Measurements from ENCODE around the gene DCBLD2.

The DCBLD2 gene

DNA sequence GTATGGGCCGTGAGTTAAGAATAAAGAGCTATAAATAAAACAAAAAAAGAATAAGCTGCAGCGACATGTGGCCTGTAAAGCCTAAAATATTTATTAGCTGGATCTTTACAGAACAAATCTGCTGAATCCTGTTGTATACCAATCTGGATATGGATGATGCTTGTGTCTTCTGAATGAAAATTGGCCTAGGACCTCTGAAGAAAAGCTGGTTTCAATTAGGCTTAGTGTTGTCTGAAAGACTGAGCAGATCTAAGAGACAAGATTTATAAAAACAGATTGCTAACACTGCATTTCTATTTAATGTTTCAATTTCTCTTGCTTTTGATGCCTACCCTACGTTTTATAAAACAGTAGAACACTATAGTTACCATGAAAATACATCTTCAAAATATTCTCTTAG, 80.4 kb downstream of the DCBLD2 start:
- Histone ChIP-seq H3K36me3 (replicated peaks; ENCODE audit: low read depth, low read length) (no peaks in the 10 kb centered on the region), H3K27ac (ENCODE audit: low read length) (no peak overlapping the region), H3K9ac (ENCODE audit: low read length) (no peak overlapping the region), H3K27me3 (ENCODE audit: low read depth, low read length) (no peaks in the 10 kb centered on the region), H3K9me3 (ENCODE audit: insufficient read depth, low read length) (no peaks in the 10 kb centered on the region), H3K4me1 (ENCODE audit: low read length) (no peaks in the 10 kb centered on the region), H4K20me1 (ENCODE audit: insufficient read depth, low read length) (no peaks in the 10 kb centered on the region), H3K4me2 (ENCODE audit: low read length) (no peak overlapping the region), H2AFZ (ENCODE audit: low read depth, low read length) (no peak overlapping the region), H3K79me2 (ENCODE audit: low read length) (no peaks in the 10 kb centered on the region), H3K4me3 (ENCODE audit: low read length) (no peak overlapping the region)
- TF ChIP-seq EZH2phosphoT487 (IDR thresholded peaks at IDR 0.05; ENCODE audit: low read depth): no peak
- TF ChIP-seq, protein P1, sequence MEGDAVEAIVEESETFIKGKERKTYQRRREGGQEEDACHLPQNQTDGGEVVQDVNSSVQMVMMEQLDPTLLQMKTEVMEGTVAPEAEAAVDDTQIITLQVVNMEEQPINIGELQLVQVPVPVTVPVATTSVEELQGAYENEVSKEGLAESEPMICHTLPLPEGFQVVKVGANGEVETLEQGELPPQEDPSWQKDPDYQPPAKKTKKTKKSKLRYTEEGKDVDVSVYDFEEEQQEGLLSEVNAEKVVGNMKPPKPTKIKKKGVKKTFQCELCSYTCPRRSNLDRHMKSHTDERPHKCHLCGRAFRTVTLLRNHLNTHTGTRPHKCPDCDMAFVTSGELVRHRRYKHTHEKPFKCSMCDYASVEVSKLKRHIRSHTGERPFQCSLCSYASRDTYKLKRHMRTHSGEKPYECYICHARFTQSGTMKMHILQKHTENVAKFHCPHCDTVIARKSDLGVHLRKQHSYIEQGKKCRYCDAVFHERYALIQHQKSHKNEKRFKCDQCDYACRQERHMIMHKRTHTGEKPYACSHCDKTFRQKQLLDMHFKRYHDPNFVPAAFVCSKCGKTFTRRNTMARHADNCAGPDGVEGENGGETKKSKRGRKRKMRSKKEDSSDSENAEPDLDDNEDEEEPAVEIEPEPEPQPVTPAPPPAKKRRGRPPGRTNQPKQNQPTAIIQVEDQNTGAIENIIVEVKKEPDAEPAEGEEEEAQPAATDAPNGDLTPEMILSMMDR (IDR thresholded peaks at IDR 0.05; ENCODE audit: low read depth, low read length): no peak

DNA sequence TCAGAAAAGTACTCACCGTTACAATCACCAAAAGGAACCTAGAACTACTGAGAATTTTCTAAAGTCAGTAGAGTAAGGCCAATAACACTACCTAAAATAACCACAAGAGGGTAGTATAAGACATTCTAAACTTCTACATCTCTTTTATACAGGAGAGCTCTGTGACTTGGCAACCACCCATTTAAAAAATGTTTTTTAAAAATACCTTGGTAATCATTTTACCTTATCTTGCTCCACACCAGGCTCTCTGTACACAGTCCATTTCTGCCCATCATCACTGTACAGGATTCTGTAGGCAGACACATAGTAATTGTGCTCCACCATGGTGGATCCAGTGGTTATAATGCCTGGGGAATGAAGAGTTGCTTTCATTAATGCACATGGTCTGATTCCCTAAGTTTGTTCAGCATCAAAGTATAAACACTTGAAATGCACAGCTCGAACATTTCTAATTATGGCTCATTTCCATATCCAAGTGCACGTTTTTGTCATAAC, 83.9 kb downstream of the DCBLD2 start:
- Histone ChIP-seq H3K4me3 (ENCODE audit: low read length) (no peak overlapping the region), H3K4me1 (ENCODE audit: low read length) (no peaks in the 10 kb centered on the region), H3K27ac (ENCODE audit: low read length) (no peak overlapping the region), H3K9me3 (ENCODE audit: insufficient read depth, low read length) (no peaks in the 10 kb centered on the region), H3K36me3 (replicated peaks; ENCODE audit: low read depth, low read length) (no peaks in the 10 kb centered on the region), H3K9ac (ENCODE audit: low read length) (no peak overlapping the region), H3K4me2 (ENCODE audit: low read length) (no peak overlapping the region), H3K79me2 (ENCODE audit: low read length) (no peaks in the 10 kb centered on the region), H3K27me3 (ENCODE audit: low read depth, low read length) (no peaks in the 10 kb centered on the region), H4K20me1 (ENCODE audit: insufficient read depth, low read length) (no peaks in the 10 kb centered on the region), H2AFZ (ENCODE audit: low read depth, low read length) (no peak overlapping the region)
- TF ChIP-seq, protein P1 (IDR thresholded peaks at IDR 0.05; ENCODE audit: low read depth, low read length): peak; percentile 69
- TF ChIP-seq EZH2phosphoT487 (IDR thresholded peaks at IDR 0.05; ENCODE audit: low read depth): no peak

DNA sequence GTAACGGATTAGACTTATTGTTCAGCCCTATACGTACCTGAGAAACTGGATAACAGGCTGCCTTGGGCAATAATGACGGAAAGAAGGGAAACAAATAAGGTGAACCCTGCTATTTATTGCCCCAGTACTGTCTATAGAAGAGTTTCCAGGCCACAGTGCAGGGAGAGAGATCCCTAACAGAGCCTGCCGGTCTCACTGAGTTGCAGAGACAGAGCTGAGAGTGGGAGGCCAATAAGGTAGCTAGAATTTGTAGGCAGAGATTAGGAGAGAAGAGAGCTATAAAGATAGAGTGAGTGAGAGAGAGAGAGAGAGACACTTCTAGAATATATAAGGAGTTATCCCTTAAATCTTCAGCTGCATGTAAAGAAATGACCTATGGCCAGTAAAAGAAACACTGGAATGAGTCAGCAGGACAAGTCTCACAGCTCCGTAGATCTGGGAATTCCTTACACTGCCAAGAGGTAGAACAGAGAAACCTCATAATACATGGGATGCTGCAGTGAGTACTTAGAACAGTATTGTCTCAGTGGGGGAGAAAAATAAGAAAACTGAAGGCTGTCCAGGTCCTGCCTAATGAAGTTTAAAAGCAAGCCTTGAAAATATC, 86.6 kb downstream of the DCBLD2 start:
- no peak overlapping the region for H3K9ac ChIP-seq (ENCODE audit: low read length)
- no peak overlapping the region for H3K27ac ChIP-seq (ENCODE audit: low read length)
- H3K27me3 ChIP-seq (ENCODE audit: low read depth, low read length): no peaks in the 10 kb centered on the region
- TF ChIP-seq, protein P1 (IDR thresholded peaks at IDR 0.05; ENCODE audit: low read depth, low read length): no peak
- no peak for TF ChIP-seq EZH2phosphoT487 (IDR thresholded peaks at IDR 0.05; ENCODE audit: low read depth)
- H3K4me1 ChIP-seq (ENCODE audit: low read length): no peaks in the 10 kb centered on the region
- no peak overlapping the region for H2AFZ ChIP-seq (ENCODE audit: low read depth, low read length)
- H3K79me2 ChIP-seq (ENCODE audit: low read length): no peaks in the 10 kb centered on the region
- no peaks in the 10 kb centered on the region for H3K9me3 ChIP-seq (ENCODE audit: insufficient read depth, low read length)
- no peak overlapping the region for H3K4me3 ChIP-seq (ENCODE audit: low read length)
- H4K20me1 ChIP-seq (ENCODE audit: insufficient read depth, low read length): no peaks in the 10 kb centered on the region
- H3K36me3 ChIP-seq (replicated peaks; ENCODE audit: low read depth, low read length): no peaks in the 10 kb centered on the region
- H3K4me2 ChIP-seq (ENCODE audit: low read length): no peak overlapping the region

DNA sequence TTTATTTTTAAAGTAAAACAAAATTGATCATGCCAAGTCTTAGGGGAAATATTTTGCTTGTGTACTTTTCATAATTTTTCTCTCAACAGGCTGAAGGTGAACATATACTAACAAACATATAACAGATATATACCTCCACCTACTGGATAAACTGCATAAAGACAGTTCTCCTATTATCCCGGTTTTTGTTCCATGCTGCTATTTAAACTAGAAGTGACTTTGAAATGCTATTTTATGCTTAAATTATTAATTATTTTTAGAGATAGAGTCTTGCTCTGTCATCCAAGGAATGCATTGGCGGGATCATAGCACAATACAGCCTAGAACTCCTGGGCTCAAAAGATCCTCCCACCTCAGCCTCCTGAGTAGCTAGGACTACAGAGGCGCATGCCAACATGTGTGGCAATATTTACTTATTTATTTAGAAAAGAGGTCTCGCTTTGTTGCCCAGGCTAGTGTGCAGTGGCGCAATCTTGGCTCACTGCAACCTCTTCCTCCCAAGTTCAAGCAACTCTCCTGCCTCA, 88.6 kb downstream of the DCBLD2 start:
- H3K9ac ChIP-seq (ENCODE audit: low read length): no peak overlapping the region
- no peak overlapping the region for H3K4me2 ChIP-seq (ENCODE audit: low read length)
- H3K79me2 ChIP-seq (ENCODE audit: low read length): no peaks in the 10 kb centered on the region
- no peak overlapping the region for H3K4me3 ChIP-seq (ENCODE audit: low read length)
- H4K20me1 ChIP-seq (ENCODE audit: insufficient read depth, low read length): no peaks in the 10 kb centered on the region
- no peak overlapping the region for H2AFZ ChIP-seq (ENCODE audit: low read depth, low read length)
- no peaks in the 10 kb centered on the region for H3K4me1 ChIP-seq (ENCODE audit: low read length)
- no peak overlapping the region for H3K27ac ChIP-seq (ENCODE audit: low read length)
- H3K36me3 ChIP-seq (replicated peaks; ENCODE audit: low read depth, low read length): no peaks in the 10 kb centered on the region
- no peaks in the 10 kb centered on the region for H3K27me3 ChIP-seq (ENCODE audit: low read depth, low read length)
- H3K9me3 ChIP-seq (ENCODE audit: insufficient read depth, low read length): no peaks in the 10 kb centered on the region
- TF ChIP-seq, protein P1 (IDR thresholded peaks at IDR 0.05; ENCODE audit: low read depth, low read length): peak; percentile 70
- TF ChIP-seq EZH2phosphoT487 (IDR thresholded peaks at IDR 0.05; ENCODE audit: low read depth): no peak

Data from OCI-LY3 (cell line).